ENCODE results near the gene YPEL2.

Gene YPEL2

DNA sequence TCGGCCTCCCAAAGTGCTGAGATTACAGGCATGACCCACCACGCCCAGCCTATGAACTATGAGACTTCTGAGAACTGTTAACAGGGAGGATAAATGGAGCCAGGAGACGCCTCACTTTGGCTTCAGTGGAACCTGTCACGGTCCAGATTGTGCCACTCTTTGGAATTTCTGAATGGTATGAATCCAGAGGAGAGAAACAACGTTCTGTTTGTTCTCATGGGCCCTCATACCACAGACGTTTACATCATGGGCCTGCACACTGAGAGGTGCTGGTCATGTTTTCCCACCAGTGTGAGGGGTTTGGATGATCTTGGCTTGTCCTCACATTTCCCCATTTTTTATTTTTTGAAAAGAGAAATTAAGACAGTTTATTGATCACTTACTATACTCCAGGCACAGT is 90.3 kb downstream of the YPEL2 start:
- in situ Hi-C loops (cut with MboI; ENCODE audit: low pct_unique_long_range_greater_than_20kb, low sequenced_read_pairs) = no loop called here

DNA sequence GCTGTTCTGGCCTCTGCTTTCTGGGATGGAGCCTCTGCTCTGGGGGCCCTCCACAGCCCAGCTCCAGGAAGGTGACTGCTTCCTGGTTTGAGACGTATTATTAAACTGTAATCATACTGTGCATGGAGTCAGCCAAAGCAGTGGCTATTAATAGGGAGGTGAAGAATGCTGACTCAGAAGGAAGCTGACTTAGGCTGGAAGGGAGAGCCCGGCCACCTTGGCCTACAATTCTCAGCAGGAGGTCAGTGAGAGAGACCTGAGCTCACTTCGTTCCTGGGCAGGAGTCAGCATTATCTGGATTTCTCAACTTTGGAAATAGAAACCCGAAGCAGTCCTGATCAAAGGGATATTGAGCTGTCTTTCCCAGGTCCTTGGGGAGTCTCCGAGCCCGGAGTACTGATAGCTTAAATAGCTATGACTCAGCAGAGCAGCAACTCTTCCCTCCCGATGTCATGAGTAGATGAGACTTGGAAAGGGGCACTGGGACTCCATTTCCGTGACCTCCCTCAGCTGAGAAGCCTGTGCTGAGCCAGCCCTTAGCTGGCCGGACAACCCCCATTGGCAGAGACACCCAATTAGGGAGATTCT is 91.8 kb downstream of the YPEL2 start:
- no peak for DNase-seq
- in situ Hi-C loops (cut with MboI; ENCODE audit: low pct_unique_long_range_greater_than_20kb, low sequenced_read_pairs) = no loop called here

More for the DNA sequence above, 90.3 kb downstream of the YPEL2 start:
- no peak for DNase-seq

DNA sequence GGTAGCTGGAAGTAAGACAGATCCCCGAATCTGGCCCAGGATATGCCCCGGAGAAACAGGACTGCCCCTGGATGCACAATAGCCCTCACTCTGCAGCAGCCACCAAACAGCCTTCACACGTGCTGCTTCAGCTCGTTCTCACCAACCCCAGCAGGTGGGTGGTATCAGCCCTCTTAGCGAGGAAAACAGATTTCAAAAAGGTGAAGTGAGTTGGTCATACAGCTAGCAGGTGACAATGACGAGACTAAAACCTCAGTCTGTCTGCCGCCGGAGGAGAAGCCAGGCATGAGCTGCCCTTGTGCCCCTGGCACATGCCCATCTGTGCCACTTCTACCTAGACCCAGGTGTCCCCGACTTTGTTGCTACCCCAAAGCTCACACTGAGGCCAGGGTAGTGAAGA is 92.4 kb downstream of the YPEL2 start:
- in situ Hi-C loops (cut with MboI; ENCODE audit: low pct_unique_long_range_greater_than_20kb, low sequenced_read_pairs) = no loop called here
- DNase-seq = no peak

DNA sequence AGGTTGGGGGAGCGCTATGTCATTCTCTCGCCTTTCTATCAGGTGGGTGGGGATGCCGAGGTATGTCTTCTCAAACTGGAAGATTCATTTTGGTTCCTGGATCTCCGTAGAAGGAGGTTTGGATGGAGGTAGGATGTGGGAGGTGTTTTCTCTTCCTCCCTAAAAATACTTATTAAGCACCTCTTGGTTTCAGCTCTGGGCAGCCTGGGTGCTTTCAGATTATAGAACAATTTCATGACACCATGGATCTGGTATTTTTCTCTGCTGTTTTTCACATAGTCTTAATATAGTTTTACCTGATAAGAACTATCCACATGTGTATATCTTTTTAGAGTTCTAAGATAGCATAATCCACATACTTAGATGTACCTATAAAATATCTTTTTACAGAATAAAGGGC is 92.9 kb downstream of the YPEL2 start:
- in situ Hi-C loops (cut with MboI; ENCODE audit: low pct_unique_long_range_greater_than_20kb, low sequenced_read_pairs) = no loop called here
- no peak for DNase-seq

DNA sequence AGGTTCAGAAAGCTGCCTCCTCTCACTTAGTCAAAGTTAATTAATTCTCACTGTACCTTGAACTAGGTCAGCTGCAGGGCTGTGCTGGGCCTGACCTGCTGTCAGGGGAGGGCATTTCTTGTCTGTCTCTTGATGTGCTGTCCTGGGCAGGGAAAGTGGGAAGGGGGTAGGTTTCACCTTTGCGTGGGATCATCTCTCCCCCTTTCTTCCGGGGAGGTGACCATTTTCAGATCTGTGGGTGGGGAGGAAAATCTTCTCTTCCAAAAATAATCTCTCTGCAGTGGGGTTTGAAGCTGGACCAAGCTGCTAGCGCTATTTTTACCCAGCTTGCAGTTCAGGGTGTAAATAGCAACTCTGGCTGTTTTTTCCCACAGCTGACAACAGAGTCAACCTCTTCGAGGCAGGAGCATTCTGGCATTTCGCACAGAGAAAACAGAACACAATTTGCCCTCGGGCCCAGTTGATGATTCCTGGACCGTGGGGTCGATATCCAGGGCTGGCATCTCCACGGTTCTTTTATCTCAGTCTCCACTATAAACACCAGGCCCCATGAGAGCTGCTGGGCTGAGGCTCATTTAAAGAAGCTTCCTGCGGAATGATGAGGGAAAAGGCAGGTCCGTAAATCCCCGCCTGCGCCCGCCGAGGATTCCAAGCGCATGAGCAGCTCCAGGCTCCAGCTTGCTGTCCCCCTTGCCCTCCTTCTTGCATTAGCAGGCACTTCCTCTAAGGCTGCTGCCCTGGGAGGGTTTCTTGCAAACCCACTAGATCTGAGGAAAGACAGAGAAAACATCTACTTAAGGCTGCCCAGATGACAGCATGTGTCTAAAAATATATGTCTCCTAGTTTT is 93.9 kb downstream of the YPEL2 start:
- in situ Hi-C loops (cut with MboI; ENCODE audit: low pct_unique_long_range_greater_than_20kb, low sequenced_read_pairs) = no loop called here
- DNase-seq = no peak

DNA sequence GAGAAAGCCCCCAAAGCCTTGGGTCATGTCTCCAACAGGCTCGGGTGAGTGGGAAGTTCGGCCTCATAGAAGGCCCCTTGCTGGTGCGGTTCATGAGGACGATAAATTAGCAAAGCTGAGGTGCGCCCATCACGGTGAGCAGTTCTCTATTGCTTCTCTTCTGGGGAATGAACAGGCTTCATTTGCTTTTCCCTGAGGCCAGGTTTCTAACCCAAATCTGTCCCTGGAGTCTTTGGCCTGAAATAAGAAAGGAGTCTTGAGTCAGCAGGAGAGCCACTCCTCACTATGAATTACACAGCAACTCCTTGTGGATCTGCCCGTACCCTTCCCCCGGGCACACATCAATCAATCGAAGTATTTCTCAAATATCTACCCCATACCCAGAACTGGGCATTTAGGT is 94.6 kb downstream of the YPEL2 start:
- in situ Hi-C loops (cut with MboI; ENCODE audit: low pct_unique_long_range_greater_than_20kb, low sequenced_read_pairs) = no loop called here
- DNase-seq = no peak

DNA sequence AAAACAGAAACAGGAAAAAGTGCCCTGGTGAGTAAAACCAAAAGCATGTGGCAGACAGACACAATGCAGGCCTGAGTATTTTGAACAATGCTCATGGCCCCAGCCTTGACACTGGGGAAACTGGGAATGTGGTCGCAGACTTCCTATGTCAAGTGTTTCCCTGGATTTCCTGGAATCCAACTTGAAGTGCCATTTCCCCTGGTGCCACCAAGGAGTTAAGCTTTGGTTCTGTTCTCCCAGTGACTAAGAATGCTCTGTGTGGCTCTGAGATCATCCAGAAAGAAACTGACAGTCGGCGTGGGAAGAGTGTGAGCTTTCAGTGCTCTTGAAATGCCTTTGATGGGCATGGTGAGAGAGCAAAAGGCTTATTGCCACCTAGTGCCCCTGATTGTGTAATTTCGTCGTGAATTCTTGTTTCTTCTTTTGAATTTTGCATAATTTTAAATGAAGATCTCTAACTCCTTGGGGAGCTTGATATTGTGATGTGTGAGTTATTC is 96.0 kb downstream of the YPEL2 start:
- DNase-seq = no peak
- in situ Hi-C loops (cut with MboI; ENCODE audit: low pct_unique_long_range_greater_than_20kb, low sequenced_read_pairs) = no loop called here

DNA sequence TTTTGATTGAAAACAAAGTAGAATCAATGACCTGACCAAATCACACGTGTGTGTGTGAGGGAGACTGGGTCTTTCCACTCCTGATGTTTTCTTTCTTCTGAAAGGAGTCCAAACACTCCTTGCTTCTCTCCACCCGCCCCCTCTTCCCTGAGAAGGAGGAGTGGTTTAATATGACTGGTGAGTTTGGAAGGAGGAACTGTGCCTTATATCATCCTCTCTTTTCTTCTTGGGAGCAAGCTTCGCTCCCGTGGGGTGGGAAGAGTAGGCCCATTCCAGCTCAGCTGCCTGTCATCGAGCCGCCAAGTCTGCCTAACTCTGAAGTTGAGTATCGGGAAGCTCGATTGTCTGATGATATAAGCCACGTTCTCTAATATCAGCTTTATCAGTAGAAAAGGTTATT is 96.5 kb downstream of the YPEL2 start:
- in situ Hi-C loops (cut with MboI; ENCODE audit: low pct_unique_long_range_greater_than_20kb, low sequenced_read_pairs) = no loop called here

DNA sequence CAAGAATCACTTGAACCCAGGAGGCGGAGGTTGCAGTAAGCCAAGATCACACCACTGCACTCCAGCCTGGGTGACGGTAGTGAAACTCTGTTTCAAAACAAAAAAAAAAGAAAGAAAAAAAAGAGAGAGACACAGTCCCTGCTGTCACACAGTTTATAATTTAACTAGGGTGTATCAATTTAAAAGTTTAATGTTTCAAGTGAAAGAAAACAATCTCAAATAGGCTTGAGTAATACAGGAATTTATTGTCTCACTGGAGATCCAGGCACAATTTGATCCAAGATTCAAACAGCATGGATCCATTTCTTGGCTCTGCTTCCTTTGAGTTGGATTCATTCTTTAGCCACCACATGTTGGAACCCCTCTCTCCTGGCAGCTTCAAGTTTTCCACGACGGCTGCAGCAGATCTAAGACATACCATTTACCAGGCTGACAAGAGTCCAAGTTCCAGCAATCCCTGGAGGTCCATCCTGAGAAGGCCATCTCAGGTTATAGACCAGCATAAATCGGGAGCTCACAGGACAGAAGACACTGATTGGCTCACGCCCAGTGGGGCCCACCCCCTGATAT is 97.5 kb downstream of the YPEL2 start:
- in situ Hi-C loops (cut with MboI; ENCODE audit: low pct_unique_long_range_greater_than_20kb, low sequenced_read_pairs) = no loop called here
- no peak for DNase-seq

More for the DNA sequence above, 96.5 kb downstream of the YPEL2 start:
- no peak for DNase-seq

DNA sequence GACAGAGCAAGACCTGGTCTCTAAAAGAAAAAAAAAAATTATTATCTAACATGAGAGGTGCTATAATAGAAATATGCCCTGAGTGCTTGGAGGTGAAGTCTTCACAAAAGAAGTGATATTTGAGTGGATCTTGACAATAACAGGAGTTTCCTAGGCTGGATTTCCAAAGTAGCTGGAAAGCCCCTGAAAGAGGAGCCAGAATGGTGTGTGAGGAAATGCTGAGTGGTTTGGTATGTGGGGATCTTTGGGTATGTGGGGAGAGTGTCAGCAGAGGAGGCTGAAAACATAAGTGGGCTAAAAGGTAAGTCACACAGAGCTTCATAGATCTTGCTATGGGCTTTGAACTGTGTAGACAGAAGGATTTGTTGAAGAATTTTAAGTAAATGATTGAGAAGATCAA is 100.1 kb downstream of the YPEL2 start:
- in situ Hi-C loops (cut with MboI; ENCODE audit: low pct_unique_long_range_greater_than_20kb, low sequenced_read_pairs) = no loop called here
- DNase-seq = no peak

DNA sequence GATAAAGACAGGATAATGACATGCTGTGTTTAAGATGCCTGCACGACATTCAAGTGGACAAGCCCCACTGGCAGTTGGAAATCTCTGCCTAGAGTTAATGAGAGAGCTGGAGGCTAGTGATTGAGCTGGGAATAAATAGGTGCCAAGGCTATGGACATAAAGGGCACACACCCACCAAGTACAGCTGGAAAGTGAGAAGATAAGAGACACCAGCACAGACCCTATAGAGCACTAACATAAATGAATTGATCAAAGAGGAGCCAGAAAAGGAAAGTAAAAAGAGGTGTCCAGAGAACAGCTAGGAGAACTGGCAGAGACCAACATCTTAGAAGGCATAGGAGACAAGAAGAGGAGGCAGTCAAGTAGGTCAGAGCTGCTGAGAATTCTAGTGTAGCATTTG is 101.2 kb downstream of the YPEL2 start:
- in situ Hi-C loops (cut with MboI; ENCODE audit: low pct_unique_long_range_greater_than_20kb, low sequenced_read_pairs) = no loop called here
- DNase-seq = no peak

DNA sequence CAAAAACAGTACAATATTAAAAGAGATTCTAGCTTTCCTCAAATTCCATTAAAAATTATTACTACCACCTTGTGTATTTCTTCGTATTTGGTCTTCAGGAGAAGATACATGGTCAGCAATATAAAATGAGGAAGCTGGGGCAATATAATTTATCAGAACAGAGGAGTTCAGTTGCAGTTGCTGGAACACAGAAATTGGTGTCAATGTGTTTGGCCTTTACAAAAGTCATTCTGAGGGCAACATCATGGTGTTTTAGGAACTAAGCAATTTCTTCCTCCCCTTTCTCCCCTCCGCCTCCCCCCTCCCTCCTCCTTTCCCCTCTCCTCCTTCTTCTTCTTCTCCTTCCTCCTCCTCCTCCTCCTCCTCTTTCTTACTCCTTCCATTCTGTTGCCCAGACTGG is 102.1 kb downstream of the YPEL2 start:
- DNase-seq = no peak
- in situ Hi-C loops (cut with MboI; ENCODE audit: low pct_unique_long_range_greater_than_20kb, low sequenced_read_pairs) = no loop called here

DNA sequence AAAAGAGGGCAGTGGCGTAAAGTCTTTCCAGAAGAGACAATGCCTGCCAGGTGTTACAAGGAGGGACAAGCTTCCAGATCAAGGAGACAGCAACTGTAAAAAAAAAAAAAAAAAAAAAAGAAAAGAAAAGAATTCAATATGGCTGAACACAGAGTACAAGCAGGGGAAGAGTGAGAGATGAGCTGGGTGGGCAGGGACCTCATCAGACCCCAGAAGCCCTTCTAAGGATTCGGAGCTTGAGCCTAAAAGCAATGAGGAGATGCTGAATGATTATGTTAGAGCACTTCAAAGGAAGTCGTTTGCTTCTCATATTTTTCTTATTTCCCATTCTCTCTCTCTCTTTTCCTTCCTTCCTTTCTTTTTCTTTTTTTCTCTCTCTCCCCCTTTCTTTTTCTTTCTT is 103.0 kb downstream of the YPEL2 start:
- DNase-seq = no peak
- in situ Hi-C loops (cut with MboI; ENCODE audit: low pct_unique_long_range_greater_than_20kb, low sequenced_read_pairs) = no loop called here

DNA sequence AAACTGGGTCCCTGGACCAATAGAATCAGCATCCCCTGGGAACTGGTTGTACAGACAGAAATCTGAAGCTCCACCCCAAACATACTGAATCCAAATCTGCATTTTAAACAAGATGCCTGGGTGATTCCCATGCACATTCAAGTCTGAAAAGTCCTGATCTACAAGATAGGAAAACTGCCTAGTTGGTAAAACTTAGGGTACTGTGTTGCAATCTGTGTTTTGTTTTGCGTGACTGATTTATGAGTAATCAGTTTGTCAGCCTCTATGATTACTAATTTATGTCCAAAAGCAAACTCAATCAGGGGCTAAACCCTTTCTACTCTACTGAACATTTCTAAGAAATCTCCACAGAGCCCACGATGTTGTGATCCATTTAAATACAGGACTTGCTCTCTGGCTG is 103.8 kb downstream of the YPEL2 start:
- in situ Hi-C loops (cut with MboI; ENCODE audit: low pct_unique_long_range_greater_than_20kb, low sequenced_read_pairs) = no loop called here
- DNase-seq = no peak

DNA sequence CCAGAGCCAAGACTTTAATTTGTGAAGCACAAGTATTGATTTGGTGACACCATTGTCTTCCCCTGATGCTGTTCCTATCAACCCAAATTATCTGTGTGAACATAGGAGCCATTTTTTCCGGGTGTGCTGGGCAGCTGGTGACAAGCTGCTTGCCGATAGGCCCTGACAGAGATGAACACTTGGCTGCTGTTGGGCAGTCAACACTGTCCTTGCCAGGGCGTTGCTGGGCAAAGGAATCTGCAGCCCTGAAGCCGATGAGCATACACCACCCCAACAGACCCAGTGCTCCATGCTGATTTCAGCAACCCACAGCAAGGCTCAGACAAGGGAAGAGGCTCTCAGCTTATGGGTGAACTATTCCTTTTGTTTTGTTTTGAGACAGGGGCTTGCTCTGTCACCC is 105.4 kb downstream of the YPEL2 start:
- in situ Hi-C loops (cut with MboI; ENCODE audit: low pct_unique_long_range_greater_than_20kb, low sequenced_read_pairs) = no loop called here
- no peak for DNase-seq

DNA sequence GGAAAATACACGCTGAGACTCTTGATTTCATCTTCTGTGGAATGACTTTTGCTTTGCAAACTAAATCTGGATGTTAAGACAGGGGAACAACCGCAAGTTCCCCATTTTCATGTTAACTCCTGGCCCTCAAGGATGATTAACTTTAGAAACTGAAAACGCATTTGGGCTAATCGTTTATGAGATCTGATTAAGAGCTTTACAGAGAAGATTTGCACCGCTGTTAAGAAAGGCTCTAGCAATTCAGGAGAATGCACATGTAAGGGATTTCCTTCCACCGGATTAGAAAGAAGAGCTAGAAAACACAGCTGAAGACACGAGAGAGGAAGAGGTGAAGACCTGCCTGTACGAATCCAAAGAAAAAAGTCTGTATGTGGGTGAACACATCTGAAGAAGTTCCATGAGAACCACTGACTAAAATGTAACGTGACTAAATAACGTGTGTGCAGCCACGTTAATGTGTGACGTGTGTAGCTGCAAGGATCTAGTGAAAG is 106.4 kb downstream of the YPEL2 start:
- in situ Hi-C loops (cut with MboI; ENCODE audit: low pct_unique_long_range_greater_than_20kb, low sequenced_read_pairs) = no loop called here
- DNase-seq = peak; percentile 81

DNA sequence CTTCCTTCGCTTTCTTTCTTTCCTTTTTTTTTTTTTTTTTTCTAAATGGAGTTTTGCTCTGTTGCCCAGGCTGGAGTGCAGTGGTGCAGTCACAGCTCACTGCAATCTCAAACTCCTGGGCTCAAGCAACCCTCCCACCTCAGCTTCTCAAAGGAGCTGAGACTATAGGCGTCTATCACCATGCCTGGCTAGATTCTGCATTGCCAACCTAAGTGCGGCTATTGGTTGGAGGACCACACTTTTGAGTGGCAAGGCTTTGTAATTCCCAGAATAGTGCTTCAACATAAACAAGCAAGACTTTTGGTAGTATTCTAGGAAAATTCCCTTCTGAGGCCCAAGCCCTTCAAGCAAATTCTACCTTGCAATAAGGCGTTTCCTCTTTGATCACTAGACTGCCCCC is 107.8 kb downstream of the YPEL2 start:
- in situ Hi-C loops (cut with MboI; ENCODE audit: low pct_unique_long_range_greater_than_20kb, low sequenced_read_pairs) = no loop called here
- DNase-seq = no peak

DNA sequence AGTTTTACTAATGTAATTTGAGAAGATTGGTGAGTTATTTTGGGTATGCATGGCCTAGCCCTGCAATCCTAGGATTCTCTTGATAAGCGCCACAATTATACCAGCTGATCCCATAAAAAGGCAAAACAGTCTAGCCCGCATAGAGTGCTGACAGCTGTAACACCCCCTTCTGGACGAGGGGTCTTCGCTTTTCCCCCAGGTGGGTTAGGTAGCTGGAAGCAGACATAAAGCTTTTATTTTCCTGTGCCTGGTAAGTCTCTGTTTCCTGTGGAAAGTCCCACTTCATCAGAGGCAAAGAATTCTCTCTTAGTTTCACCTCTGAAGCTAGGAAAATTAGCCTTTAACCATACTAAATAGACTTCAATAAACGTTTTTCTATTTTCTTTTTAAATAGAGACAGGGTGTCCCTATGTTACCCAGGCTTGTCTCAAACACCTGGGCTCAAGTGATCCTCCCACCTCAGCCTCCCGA is 108.3 kb downstream of the YPEL2 start:
- in situ Hi-C loops (cut with MboI; ENCODE audit: low pct_unique_long_range_greater_than_20kb, low sequenced_read_pairs) = loop anchor here (10.0 kb wide), 1 partner anchor 125 kb away; no protein-coding TSS in a partner anchor
- DNase-seq = no peak

DNA sequence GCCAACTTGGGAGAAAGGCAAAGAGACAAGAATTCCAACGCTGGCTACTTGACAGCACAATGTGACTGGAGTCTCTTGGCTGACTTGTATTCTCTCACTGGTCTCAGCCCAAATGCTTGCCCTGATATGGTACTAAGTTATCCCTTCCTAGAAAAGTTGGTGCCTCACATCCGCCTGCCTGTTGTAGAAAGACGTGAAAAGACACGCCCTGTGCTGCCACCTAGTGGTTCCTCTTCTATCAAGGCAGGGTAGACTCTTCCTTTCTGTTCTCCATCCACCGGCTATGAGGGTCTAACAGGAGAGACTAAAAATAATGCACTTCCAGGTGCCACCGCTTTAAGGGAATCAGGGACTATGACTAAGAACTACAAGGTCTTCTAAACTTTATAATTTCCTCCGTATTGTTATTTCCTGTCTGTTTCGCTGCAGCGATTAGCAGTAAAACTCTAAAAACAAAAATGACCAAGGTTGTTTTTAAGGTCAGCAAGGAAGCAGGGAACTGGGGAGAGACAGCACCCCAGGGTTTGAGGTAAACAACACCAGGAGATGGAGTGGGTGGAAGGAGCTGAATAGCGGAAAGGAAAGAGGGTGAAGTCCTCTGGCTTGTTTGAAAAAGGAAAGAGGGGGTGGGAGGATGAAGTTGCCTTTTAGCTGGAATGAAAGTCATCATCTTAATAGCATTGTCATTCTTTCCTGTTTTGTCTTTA is 109.5 kb downstream of the YPEL2 start:
- in situ Hi-C loops (cut with MboI; ENCODE audit: low pct_unique_long_range_greater_than_20kb, low sequenced_read_pairs) = loop anchor here (10.0 kb wide), 1 partner anchor 126 kb away; no protein-coding TSS in a partner anchor

More for the DNA sequence above, 109.5 kb downstream of the YPEL2 start:
- DNase-seq = peak; percentile 91
